Activated CD4-positive, alpha-beta memory T cell treated with anti-CD3 and anti-CD28 coated beads for 36 hours (primary cell): ENCODE results near the gene RB1. TPM values are rescaled to one million over a fixed set of nuclear protein-coding genes. Genes with fewer than 3 reads are reported as not detected.

ENCODE experiments used
- CTCF ChIA-PET: fragments of 350-600 bp; sonication (Branson Sonifier 250); formaldehyde crosslinking; loops from one replicate; lab custom pipeline; 2021; ENCODE audit warnings: antibody characterized with exemption, inconsistent platforms; lab: Charles Lee
- POLR2A ChIA-PET: fragments of 350-600 bp; sonication (Branson Sonifier 250); formaldehyde crosslinking; loops from one replicate; lab custom pipeline; 2021; ENCODE audit warnings: antibody characterized with exemption; lab: Charles Lee
- DNase-seq: peaks from one replicate; pipeline ENCODE4 v3.0.0-alpha.2; 2020
- H3K27ac Mint-ChIP-seq: one replicate; pipeline ENCODE4 v1.8.0; 2021; ENCODE audit warnings: mixed read lengths
- H3K27me3 Mint-ChIP-seq: one replicate; pipeline ENCODE4 v1.8.0; 2021; ENCODE audit warnings: mixed read lengths
- H3K36me3 Mint-ChIP-seq: one replicate; pipeline ENCODE4 v1.8.0; 2021; ENCODE audit warnings: mixed read lengths
- H3K4me1 Mint-ChIP-seq: one replicate; pipeline ENCODE4 v1.8.0; 2021; ENCODE audit warnings: low read depth, mixed read lengths
- H3K4me3 Mint-ChIP-seq: one replicate; pipeline ENCODE4 v1.8.0; 2021; ENCODE audit warnings: mild to moderate bottlenecking, mixed read lengths
- H3K9me3 Mint-ChIP-seq: one replicate; pipeline ENCODE4 v1.8.0; 2021; ENCODE audit warnings: mixed read lengths
- intact Hi-C: fragments of 100-400 bp; cut with micrococcal nuclease; formaldehyde crosslinking; loops from one replicate; pipeline ENCODE4 v1.15.1; 2023
- total RNA-seq, 2 experiments: library from RNA; stranded (reverse); gene quantifications; one replicate each; pipeline ENCODE4 v1.2.3, GENCODE V29; 2021

Gene RB1
- total RNA-seq, 2 experiments from 2014 or later: 26.5 to 28.8 TPM

DNA sequence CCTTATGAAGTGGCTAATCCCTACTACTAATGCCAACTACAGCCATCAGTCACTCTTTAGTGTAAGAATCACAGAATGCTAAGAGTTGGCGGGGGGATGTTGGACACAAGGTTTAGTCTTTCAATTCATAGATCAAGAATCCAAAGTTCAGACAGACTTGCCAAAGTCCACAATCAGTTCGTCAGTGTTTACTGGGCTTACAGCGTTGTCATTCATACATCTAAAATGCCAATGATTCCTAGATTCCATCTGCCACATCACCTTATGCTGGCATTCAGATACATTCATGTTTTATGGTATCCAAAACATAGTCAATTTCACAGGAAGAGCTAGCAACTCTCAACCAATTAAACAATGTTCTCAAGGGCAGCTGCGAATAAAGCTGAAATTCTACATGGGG, 211.2 kb downstream of the RB1 start:
- Mint-ChIP-seq H3K27ac (no peak overlapping the region), H3K4me1 (peaks cover 8% of the 10 kb centered on the region), H3K4me3 (no peak overlapping the region), H3K9me3 (no peaks in the 10 kb centered on the region), H3K36me3 (peaks cover 2% of the 10 kb centered on the region), H3K27me3 (no peaks in the 10 kb centered on the region)
- CTCF ChIA-PET: interaction anchor here (0.9 kb wide), 1 partner anchor 110 kb away, joined by 3 read pairs; no protein-coding TSS in a partner anchor
- no peak for DNase-seq
- intact Hi-C loops: no loop called here
- POLR2A ChIA-PET: no interaction called here

DNA sequence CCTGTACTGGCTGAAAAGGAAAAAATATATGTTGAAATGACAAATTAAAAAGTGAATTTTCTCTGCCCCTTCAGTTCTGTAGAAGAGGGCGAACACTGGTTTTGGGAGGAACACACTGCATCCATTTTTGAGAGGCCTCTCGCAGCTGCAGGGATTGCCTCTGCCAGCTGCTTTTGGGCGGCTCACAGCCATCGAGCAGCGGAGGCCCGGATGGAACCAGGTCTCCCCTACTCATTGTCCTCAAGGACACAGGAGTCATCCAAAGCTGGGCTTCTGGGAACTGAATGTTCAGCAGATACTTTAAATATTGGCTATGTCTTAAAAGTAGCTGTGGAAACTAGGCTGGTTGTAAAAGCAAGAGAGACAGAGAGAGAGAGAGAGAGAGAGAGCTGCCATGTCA, 212.2 kb downstream of the RB1 start:
- no peak overlapping the region for H3K27ac Mint-ChIP-seq

GRCh38 chr13:48518083-48518482, 214.5 kb downstream of the RB1 start:
- ChIA-PET CTCF (no interaction called here), POLR2A (no interaction called here)
- no peaks in the 10 kb centered on the region for H3K4me1 Mint-ChIP-seq
- no peaks in the 10 kb centered on the region for H3K9me3 Mint-ChIP-seq
- intact Hi-C loops: no loop called here
- no peak for DNase-seq
- H3K4me3 Mint-ChIP-seq: no peak overlapping the region
- no peaks in the 10 kb centered on the region for H3K27me3 Mint-ChIP-seq
- no peaks in the 10 kb centered on the region for H3K36me3 Mint-ChIP-seq
- no peak overlapping the region for H3K27ac Mint-ChIP-seq

More for the DNA sequence above, 212.2 kb downstream of the RB1 start:
- POLR2A ChIA-PET: no interaction called here
- DNase-seq: no peak
- CTCF ChIA-PET: no interaction called here
- Mint-ChIP-seq H3K27me3 (no peaks in the 10 kb centered on the region), H3K9me3 (no peaks in the 10 kb centered on the region), H3K4me1 (no peaks in the 10 kb centered on the region), H3K36me3 (peaks cover 2% of the 10 kb centered on the region), H3K4me3 (no peak overlapping the region)
- intact Hi-C loops: no loop called here

DNA sequence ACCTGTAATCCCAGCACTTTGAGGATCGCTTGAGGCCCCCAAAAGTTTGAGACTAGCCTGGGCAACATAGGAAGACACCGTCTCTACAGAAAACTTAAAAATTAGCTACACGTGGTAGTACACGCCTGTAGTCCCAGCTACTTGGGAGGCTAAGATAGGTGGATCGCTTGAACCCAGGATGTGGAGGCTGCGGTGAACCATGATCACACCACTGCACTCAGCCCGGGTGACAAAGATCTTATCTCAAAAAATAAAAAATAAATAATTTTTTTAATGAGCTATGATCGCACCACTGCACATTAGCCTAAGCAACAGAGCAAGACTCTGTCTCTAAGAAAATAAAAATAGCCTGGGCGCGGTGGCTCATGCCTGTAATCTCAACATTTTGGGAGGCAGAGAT, 222.7 kb downstream of the RB1 start:
- intact Hi-C loops: no loop called here
- no peak for DNase-seq
- Mint-ChIP-seq H3K27me3 (no peaks in the 10 kb centered on the region), H3K36me3 (no peaks in the 10 kb centered on the region), H3K27ac (no peak overlapping the region), H3K4me3 (no peak overlapping the region), H3K4me1 (peaks cover 15% of the 10 kb centered on the region), H3K9me3 (no peaks in the 10 kb centered on the region)
- ChIA-PET POLR2A (interaction anchor here (0.5 kb wide), 1 partner anchor 174 kb away, joined by 3 read pairs; no protein-coding TSS in a partner anchor), CTCF (interaction anchor here (0.6 kb wide), 1 partner anchor 70 kb away, joined by 3 read pairs; no protein-coding TSS in a partner anchor)

DNA sequence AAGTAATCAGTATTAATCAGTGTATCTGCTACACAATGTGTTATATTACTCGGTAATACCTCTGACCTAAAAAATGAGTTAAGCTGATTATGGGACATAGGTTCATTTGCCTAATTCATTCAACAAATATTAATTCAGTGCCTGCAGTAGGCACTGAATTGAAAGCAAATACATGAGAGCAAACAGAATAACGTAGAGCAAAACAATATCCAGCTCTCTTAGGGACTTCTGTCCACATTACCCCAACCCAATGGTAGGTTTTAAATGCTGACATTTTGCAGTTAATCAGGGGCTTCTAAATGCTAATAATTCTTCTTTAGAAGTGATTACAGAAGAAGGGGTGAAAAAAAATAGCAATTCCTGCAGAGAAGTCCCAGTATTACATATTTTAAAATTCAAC, 224.4 kb downstream of the RB1 start:
- Mint-ChIP-seq H3K36me3 (peaks cover 2% of the 10 kb centered on the region), H3K4me3 (no peak overlapping the region), H3K9me3 (no peaks in the 10 kb centered on the region), H3K4me1 (peaks cover 19% of the 10 kb centered on the region), H3K27ac (no peak overlapping the region), H3K27me3 (no peaks in the 10 kb centered on the region)
- POLR2A ChIA-PET: no interaction called here
- no peak for DNase-seq
- intact Hi-C loops: no loop called here
- CTCF ChIA-PET: interaction anchor here (0.6 kb wide), 1 partner anchor 981 kb away, joined by 3 read pairs; no protein-coding TSS in a partner anchor

- intact Hi-C loops: no loop called here
- Mint-ChIP-seq H3K27ac (no peak overlapping the region), H3K4me1 (peaks cover 25% of the 10 kb centered on the region), H3K9me3 (no peaks in the 10 kb centered on the region), H3K27me3 (no peaks in the 10 kb centered on the region), H3K4me3 (no peak overlapping the region), H3K36me3 (peaks cover 2% of the 10 kb centered on the region)
- DNase-seq: no peak
- CTCF ChIA-PET: interaction anchor here (0.6 to 0.7 kb wide), 3 partner anchors 50 to 982 kb away, joined by 3 read pairs; no protein-coding TSS in a partner anchor
- POLR2A ChIA-PET: no interaction called here
Observed at GRCh38 chr13:48528720-48529119, 225.2 kb downstream of the RB1 start.

- Mint-ChIP-seq H3K4me3 (no peak overlapping the region), H3K27ac (no peak overlapping the region), H3K27me3 (no peaks in the 10 kb centered on the region), H3K4me1 (peaks cover 28% of the 10 kb centered on the region), H3K9me3 (no peaks in the 10 kb centered on the region), H3K36me3 (peaks cover 2% of the 10 kb centered on the region)
- ChIA-PET POLR2A (no interaction called here), CTCF (no interaction called here)
- intact Hi-C loops: loop anchor here (2.0 kb wide), 1 partner anchor 128 kb away; no protein-coding TSS in a partner anchor
- DNase-seq: no peak
Observed at GRCh38 chr13:48530833-48531232, 227.3 kb downstream of the RB1 start.

Other genes with a start within 250 kb of the RB1 start
- 10 to 100 TPM; 49.3 to 53.0 TPM for gene MED4, start 208.6 kb upstream of the RB1 start, total RNA-seq
- gene ITM2B, start 70.5 kb upstream of the RB1 start, total RNA-seq: 10 to 100 TPM; 87.6 to 92.6 TPM
- gene LPAR6, start 109.4 kb downstream of the RB1 start, total RNA-seq: 1 to 10 TPM; 8.8 TPM
- gene RCBTB2, start 229.3 kb downstream of the RB1 start, total RNA-seq: 1 to 10 TPM; 1.5 to 1.8 TPM